ENCODE measurements around the gene TRABD2A.
"Not testable (repeated sequence)": the region's sequence is repeated elsewhere in the genome, so short reads cannot be mapped to it uniquely, and the experiment has no call there.

The TRABD2A gene

GRCh38 chr2:84788027-84788426 is 92.9 kb downstream of the TRABD2A start:
- H3K4me1 Mint-ChIP-seq, result peaks cover 34% of the 10 kb centered on the region
- no peak overlapping the region for H3K27ac Mint-ChIP-seq (ENCODE audit: low read depth)

DNA sequence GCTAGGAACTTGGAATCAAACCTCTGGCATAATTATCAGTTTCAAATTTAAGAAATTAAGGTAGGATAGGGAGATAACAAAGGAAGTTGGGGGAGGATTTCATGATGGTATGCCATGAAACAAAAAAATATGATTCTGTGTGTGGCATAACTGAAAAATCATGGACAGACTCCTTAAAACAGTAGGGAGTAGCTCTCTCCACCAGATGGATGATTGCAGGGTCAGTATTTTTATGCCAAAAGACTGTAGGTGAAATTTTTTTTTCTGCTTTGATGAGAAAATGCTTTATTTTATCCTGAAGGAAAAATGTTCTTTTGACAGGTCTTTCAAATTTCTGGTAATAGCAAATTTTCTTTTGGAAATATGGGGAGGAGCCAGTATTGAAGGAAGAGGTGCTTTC is 94.3 kb downstream of the TRABD2A start:
- peaks cover 45% of the 10 kb centered on the region for H3K4me1 Mint-ChIP-seq
- H3K27ac Mint-ChIP-seq (ENCODE audit: low read depth), result no peak overlapping the region
- DNase-seq (ENCODE audit: low spot score in 2 of 2) (no peak), ATAC-seq (replicated peaks; ENCODE audit: extremely low read depth, poor library complexity, severe bottlenecking) (no peak)
- H3K27me3 Mint-ChIP-seq, result no peaks in the 10 kb centered on the region
- H3K4me3 Mint-ChIP-seq, result no peak overlapping the region
- peaks cover 6% of the 10 kb centered on the region for H3K9me3 Mint-ChIP-seq
- H3K36me3 Mint-ChIP-seq (ENCODE audit: insufficient read depth), result peaks cover 5% of the 10 kb centered on the region

More at GRCh38 chr2:84788027-84788426, 92.9 kb downstream of the TRABD2A start:
- Mint-ChIP-seq H3K36me3 (ENCODE audit: insufficient read depth) (peaks cover 3% of the 10 kb centered on the region), H3K27me3 (no peaks in the 10 kb centered on the region), H3K4me3 (no peak overlapping the region), H3K9me3 (peaks cover 10% of the 10 kb centered on the region)
- ATAC-seq (replicated peaks; ENCODE audit: extremely low read depth, poor library complexity, severe bottlenecking), result no peak
- no peak for DNase-seq (ENCODE audit: low spot score in 2 of 2)

- DNase-seq (ENCODE audit: low spot score in 2 of 2) (no peak), ATAC-seq (replicated peaks; ENCODE audit: extremely low read depth, poor library complexity, severe bottlenecking) (no peak)
- Mint-ChIP-seq H3K36me3 (ENCODE audit: insufficient read depth) (peaks cover 5% of the 10 kb centered on the region), H3K9me3 (peaks cover 6% of the 10 kb centered on the region), H3K4me3 (no peak overlapping the region), H3K27ac (ENCODE audit: low read depth) (no peak overlapping the region), H3K27me3 (no peaks in the 10 kb centered on the region), H3K4me1 (peaks cover 52% of the 10 kb centered on the region)
Measured at GRCh38 chr2:84785950-84786349, 94.9 kb downstream of the TRABD2A start.

GRCh38 chr2:84782717-84783442 is 98.0 kb downstream of the TRABD2A start:
- Mint-ChIP-seq H3K36me3 (ENCODE audit: insufficient read depth) (peaks cover 5% of the 10 kb centered on the region), H3K27me3 (no peaks in the 10 kb centered on the region), H3K4me3 (peak overlapping the region; percentile 47), H3K27ac (ENCODE audit: low read depth) (peak overlapping the region; percentile 79), H3K9me3 (peaks cover 6% of the 10 kb centered on the region), H3K4me1 (peaks cover 82% of the 10 kb centered on the region)
- peak in 1 of 2 donors; percentile 50 for DNase-seq (ENCODE audit: low spot score in 2 of 2)
- ATAC-seq (replicated peaks; ENCODE audit: extremely low read depth, poor library complexity, severe bottlenecking), result peak; percentile 89

DNA sequence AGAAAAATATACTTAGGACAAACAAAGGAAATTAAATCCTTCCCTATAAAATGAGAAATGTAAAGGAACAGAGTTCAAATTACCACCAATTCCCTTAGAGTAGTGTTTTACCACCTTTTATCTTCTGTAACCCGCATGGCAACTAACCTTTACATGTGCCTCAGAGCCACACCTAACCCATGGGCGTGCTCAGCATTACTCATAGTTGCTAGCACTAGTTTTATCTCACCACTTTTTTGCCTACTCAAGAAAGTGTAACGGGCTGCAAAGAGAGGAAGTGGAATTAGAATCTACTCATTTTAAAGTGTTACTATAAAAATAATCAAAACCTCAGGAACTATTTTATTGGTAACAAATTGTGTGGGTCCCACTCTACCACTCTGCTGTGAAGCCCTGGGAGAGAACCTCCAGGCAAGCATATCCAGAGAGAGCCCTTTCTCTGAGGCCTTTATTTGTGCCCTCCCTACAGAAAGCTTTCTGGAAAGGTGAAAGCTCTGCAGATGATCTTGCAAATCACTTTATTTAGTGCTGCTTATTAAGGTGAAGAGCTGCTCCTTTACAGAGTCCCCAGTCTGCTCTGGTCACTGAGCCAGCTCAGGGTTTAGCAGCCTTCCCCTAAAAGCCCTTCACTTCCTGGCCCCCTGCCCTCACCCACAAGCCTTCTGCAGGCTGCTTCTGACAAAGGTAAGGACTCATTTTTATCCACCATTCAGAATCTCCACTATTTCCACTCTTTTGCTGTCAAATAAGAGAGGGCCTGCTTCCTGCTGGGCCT is 98.8 kb downstream of the TRABD2A start:
- ATAC-seq (replicated peaks; ENCODE audit: extremely low read depth, poor library complexity, severe bottlenecking) (peak; percentile 85), DNase-seq (ENCODE audit: low spot score in 2 of 2) (peak in 1 of 2 donors; percentile 33)
- no peaks in the 10 kb centered on the region for H3K27me3 Mint-ChIP-seq
- H3K4me1 Mint-ChIP-seq, result peaks cover 88% of the 10 kb centered on the region
- H3K36me3 Mint-ChIP-seq (ENCODE audit: insufficient read depth), result peaks cover 5% of the 10 kb centered on the region
- peaks cover 6% of the 10 kb centered on the region for H3K9me3 Mint-ChIP-seq
- peak overlapping the region; percentile 79 for H3K27ac Mint-ChIP-seq (ENCODE audit: low read depth)
- peak overlapping the region; percentile 47 for H3K4me3 Mint-ChIP-seq

DNA sequence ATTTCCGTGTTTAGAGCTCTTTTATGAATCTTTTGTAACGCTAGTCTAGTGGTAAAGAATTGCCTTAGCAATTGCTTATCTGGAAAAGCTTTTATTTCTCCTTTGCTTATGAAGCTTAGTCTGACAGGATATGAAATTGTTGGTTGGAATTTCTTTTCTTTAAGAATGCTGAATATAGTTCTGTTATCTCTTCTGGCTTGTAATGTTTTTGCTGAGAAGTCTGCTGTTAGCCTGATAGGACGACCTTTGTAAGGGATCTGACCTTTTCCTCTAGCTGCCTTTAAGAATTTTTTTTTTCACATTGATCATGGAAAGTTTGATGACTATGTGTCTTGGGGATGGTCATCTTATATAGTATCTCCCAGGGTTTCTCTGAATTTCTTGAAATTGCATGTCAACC is 101.1 kb downstream of the TRABD2A start:
- Mint-ChIP-seq H3K27ac (ENCODE audit: low read depth) (peak overlapping the region; percentile 79), H3K36me3 (ENCODE audit: insufficient read depth) (peaks cover 5% of the 10 kb centered on the region), H3K27me3 (no peaks in the 10 kb centered on the region), H3K4me1 (peaks cover 72% of the 10 kb centered on the region), H3K4me3 (no peak overlapping the region), H3K9me3 (peaks cover 9% of the 10 kb centered on the region)
- no peak for DNase-seq (ENCODE audit: low spot score in 2 of 2)
- no peak for ATAC-seq (replicated peaks; ENCODE audit: extremely low read depth, poor library complexity, severe bottlenecking)

DNA sequence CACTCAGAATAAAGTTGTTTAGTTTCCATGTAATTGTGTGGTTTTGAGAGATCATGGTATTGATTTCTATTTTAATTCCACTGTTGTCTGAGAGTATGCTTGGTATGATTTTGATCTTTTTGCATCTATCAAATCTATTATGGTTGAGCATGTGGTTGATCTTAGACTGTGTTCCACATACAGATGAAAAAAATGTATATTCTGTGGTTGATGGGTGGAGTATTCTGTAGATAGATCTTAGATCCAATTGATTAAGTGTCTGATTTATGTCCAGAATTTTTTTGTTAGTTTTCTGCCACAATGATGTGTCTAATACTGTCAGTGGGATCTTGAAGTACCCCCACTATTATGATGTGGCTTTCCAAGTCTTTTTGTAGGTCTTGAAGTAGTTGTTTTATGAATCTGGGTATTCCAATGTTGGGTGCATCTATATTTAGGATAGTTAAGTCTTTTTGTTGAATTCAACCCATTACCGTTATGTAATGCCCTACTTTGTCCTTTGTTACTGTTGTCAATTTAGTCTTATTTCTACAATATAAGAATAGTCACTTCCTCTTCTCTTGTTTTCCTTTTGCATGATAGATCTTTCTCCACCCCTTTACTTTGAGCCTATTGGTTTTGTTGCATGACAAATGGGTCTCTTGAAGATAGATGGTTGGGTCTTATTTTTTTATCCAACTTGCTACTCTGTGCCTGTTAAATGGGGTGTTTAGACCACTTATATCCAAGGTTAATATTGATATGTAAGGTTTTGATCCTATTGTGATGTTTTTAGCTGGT is 101.8 kb downstream of the TRABD2A start:
- no peak for DNase-seq (ENCODE audit: low spot score in 2 of 2)
- peak overlapping the region; percentile 79 for H3K27ac Mint-ChIP-seq (ENCODE audit: low read depth)
- ATAC-seq (replicated peaks; ENCODE audit: extremely low read depth, poor library complexity, severe bottlenecking), result no peak
- peaks cover 65% of the 10 kb centered on the region for H3K4me1 Mint-ChIP-seq
- H3K4me3 Mint-ChIP-seq, result peak overlapping the region; percentile 35
- H3K9me3 Mint-ChIP-seq, result peaks cover 16% of the 10 kb centered on the region
- peaks cover 5% of the 10 kb centered on the region for H3K36me3 Mint-ChIP-seq (ENCODE audit: insufficient read depth)
- H3K27me3 Mint-ChIP-seq, result no peaks in the 10 kb centered on the region

GRCh38 chr2:84776011-84776410 is 104.9 kb downstream of the TRABD2A start:
- Mint-ChIP-seq H3K36me3 (ENCODE audit: insufficient read depth) (no peaks in the 10 kb centered on the region), H3K27me3 (no peaks in the 10 kb centered on the region), H3K9me3 (peaks cover 24% of the 10 kb centered on the region), H3K4me3 (no peak overlapping the region), H3K4me1 (peaks cover 37% of the 10 kb centered on the region), H3K27ac (ENCODE audit: low read depth) (no peak overlapping the region)
- no peak for ATAC-seq (replicated peaks; ENCODE audit: extremely low read depth, poor library complexity, severe bottlenecking)
- DNase-seq (ENCODE audit: low spot score in 2 of 2), result no peak

- ATAC-seq (replicated peaks; ENCODE audit: extremely low read depth, poor library complexity, severe bottlenecking); H3K27ac Mint-ChIP-seq (ENCODE audit: low read depth); H3K27me3 Mint-ChIP-seq; H3K36me3 Mint-ChIP-seq (ENCODE audit: insufficient read depth); H3K4me3 Mint-ChIP-seq; DNase-seq (ENCODE audit: low spot score in 2 of 2): not testable (repeated sequence)
- peaks cover 13% of the 10 kb centered on the region for H3K4me1 Mint-ChIP-seq
- peaks cover 25% of the 10 kb centered on the region for H3K9me3 Mint-ChIP-seq
Measured at GRCh38 chr2:84773562-84773961, 107.3 kb downstream of the TRABD2A start.
